ENCODE data around the gene AKAP12.
A peak's percentile ranks its signal among the peaks of the same experiment; 100 is the strongest.

The AKAP12 gene

GRCh38 chr6:151320140-151320539 lies 80.4 kb downstream of the AKAP12 start:
- TF ChIP-seq FOXP2 (optimal IDR thresholded peaks at IDR 0.05; ENCODE audit: borderline replicate concordance, extremely low read depth, extremely low read length, insufficient read depth) (no peak), TAF1 (IDR thresholded peaks at IDR 0.05; ENCODE audit: borderline replicate concordance, insufficient read depth, low read length) (no peak), POLR2AphosphoS5 (IDR thresholded peaks at IDR 0.05; ENCODE audit: low read depth, low read length) (no peak), REST (IDR thresholded peaks at IDR 0.05; ENCODE audit: insufficient read depth in 1 of 2, low read depth in 2 of 2, low read length in 2 of 2) (no peak)

- TF ChIP-seq TAF1 (IDR thresholded peaks at IDR 0.05; ENCODE audit: borderline replicate concordance, insufficient read depth, low read length) (no peak), FOXP2 (optimal IDR thresholded peaks at IDR 0.05; ENCODE audit: borderline replicate concordance, extremely low read depth, extremely low read length, insufficient read depth) (no peak)
These were observed 81.7 kb downstream of the AKAP12 start for GRCh38 chr6:151321438-151321837.

- no peak for TF ChIP-seq REST (IDR thresholded peaks at IDR 0.05; ENCODE audit: insufficient read depth in 1 of 2, low read depth in 2 of 2, low read length in 2 of 2)
- TF ChIP-seq TAF1 (IDR thresholded peaks at IDR 0.05; ENCODE audit: borderline replicate concordance, insufficient read depth, low read length): no peak
- TF ChIP-seq POLR2AphosphoS5 (IDR thresholded peaks at IDR 0.05; ENCODE audit: low read depth, low read length): no peak
- TF ChIP-seq SIN3A (IDR thresholded peaks at IDR 0.05; ENCODE audit: borderline replicate concordance, insufficient read depth, low read length): no peak
- TF ChIP-seq FOXP2 (optimal IDR thresholded peaks at IDR 0.05; ENCODE audit: borderline replicate concordance, extremely low read depth, extremely low read length, insufficient read depth): no peak
These were observed 82.8 kb downstream of the AKAP12 start for GRCh38 chr6:151322570-151322969.

- TF ChIP-seq SIN3A (IDR thresholded peaks at IDR 0.05; ENCODE audit: borderline replicate concordance, insufficient read depth, low read length) (no peak), REST (IDR thresholded peaks at IDR 0.05; ENCODE audit: insufficient read depth in 1 of 2, low read depth in 2 of 2, low read length in 2 of 2) (0 out of 4 replicates have a peak, but pooled peaks of 1 of the 2 experiments have one; percentile 39), POLR2AphosphoS5 (IDR thresholded peaks at IDR 0.05; ENCODE audit: low read depth, low read length) (no peak), TAF1 (IDR thresholded peaks at IDR 0.05; ENCODE audit: borderline replicate concordance, insufficient read depth, low read length) (no peak), FOXP2 (optimal IDR thresholded peaks at IDR 0.05; ENCODE audit: borderline replicate concordance, extremely low read depth, extremely low read length, insufficient read depth) (peak; percentile 54)
These were observed 84.2 kb downstream of the AKAP12 start for GRCh38 chr6:151323791-151324487.

GRCh38 chr6:151324488-151324825 lies 84.7 kb downstream of the AKAP12 start:
- TF ChIP-seq POLR2AphosphoS5 (IDR thresholded peaks at IDR 0.05; ENCODE audit: low read depth, low read length) (no peak), REST (IDR thresholded peaks at IDR 0.05; ENCODE audit: insufficient read depth in 1 of 2, low read depth in 2 of 2, low read length in 2 of 2) (no peak), FOXP2 (optimal IDR thresholded peaks at IDR 0.05; ENCODE audit: borderline replicate concordance, extremely low read depth, extremely low read length, insufficient read depth) (no peak), TAF1 (IDR thresholded peaks at IDR 0.05; ENCODE audit: borderline replicate concordance, insufficient read depth, low read length) (no peak), SIN3A (IDR thresholded peaks at IDR 0.05; ENCODE audit: borderline replicate concordance, insufficient read depth, low read length) (no peak)

Measured in PFSK-1 (cell line).